ENCODE results near the gene HOXD4.
A peak's percentile ranks its signal among the peaks of the same experiment; 100 is the strongest.

Gene HOXD4

GRCh38 chr2:176126929-176127773, 24.2 kb upstream of the HOXD4 start:
- DNase-seq (ENCODE audit: low read depth in 2 of 3, low spot score in 2 of 3): peak in 1 of 3 experiments; percentile 60

GRCh38 chr2:176127774-176128072, 23.6 kb upstream of the HOXD4 start:
- DNase-seq (ENCODE audit: low read depth in 2 of 3, low spot score in 2 of 3): no peak

- DNase-seq (ENCODE audit: low read depth in 2 of 3, low spot score in 2 of 3): no peak
Measured at GRCh38 chr2:176128172-176128981, 23.0 kb upstream of the HOXD4 start.

- no peak for DNase-seq (ENCODE audit: low read depth in 2 of 3, low spot score in 2 of 3)
Measured at GRCh38 chr2:176128982-176129796, 22.2 kb upstream of the HOXD4 start, which contains the start of gene HOXD8. HOXD8 (plus strand) TSS chr2:176129705; CDS start chr2:176130367, 662 bp downstream.

- no peak for DNase-seq (ENCODE audit: low read depth in 2 of 3, low spot score in 2 of 3)
Measured at GRCh38 chr2:176129813-176130146, 21.6 kb upstream of the HOXD4 start.

GRCh38 chr2:176130147-176130956, 21.0 kb upstream of the HOXD4 start:
- no peak for DNase-seq (ENCODE audit: low read depth in 2 of 3, low spot score in 2 of 3)

- DNase-seq (ENCODE audit: low read depth in 2 of 3, low spot score in 2 of 3): no peak
Measured at GRCh38 chr2:176130957-176131847, 20.1 kb upstream of the HOXD4 start.

GRCh38 chr2:176131848-176132158, 19.5 kb upstream of the HOXD4 start:
- no peak for DNase-seq (ENCODE audit: low read depth in 2 of 3, low spot score in 2 of 3)

GRCh38 chr2:176132205-176133171, 18.9 kb upstream of the HOXD4 start:
- DNase-seq (ENCODE audit: low read depth in 2 of 3, low spot score in 2 of 3): no peak

- no peak for DNase-seq (ENCODE audit: low read depth in 2 of 3, low spot score in 2 of 3)
Measured at GRCh38 chr2:176133389-176133788, 18.0 kb upstream of the HOXD4 start.

- DNase-seq (ENCODE audit: low read depth in 2 of 3, low spot score in 2 of 3): no peak
Measured at GRCh38 chr2:176134035-176134434, 17.3 kb upstream of the HOXD4 start.

- DNase-seq (ENCODE audit: low read depth in 2 of 3, low spot score in 2 of 3): no peak
Measured at GRCh38 chr2:176135035-176135440, 16.3 kb upstream of the HOXD4 start.

- DNase-seq (ENCODE audit: low read depth in 2 of 3, low spot score in 2 of 3): no peak
Measured at GRCh38 chr2:176136374-176137251, 14.7 kb upstream of the HOXD4 start.

- DNase-seq (ENCODE audit: low read depth in 2 of 3, low spot score in 2 of 3): no peak
Measured at GRCh38 chr2:176137252-176137580, 14.1 kb upstream of the HOXD4 start.

- no peak for DNase-seq (ENCODE audit: low read depth in 2 of 3, low spot score in 2 of 3)
Measured at GRCh38 chr2:176137906-176138305, 13.4 kb upstream of the HOXD4 start.

GRCh38 chr2:176138526-176138922, 12.8 kb upstream of the HOXD4 start:
- no peak for DNase-seq (ENCODE audit: low read depth in 2 of 3, low spot score in 2 of 3)

- no peak for DNase-seq (ENCODE audit: low read depth in 2 of 3, low spot score in 2 of 3)
Measured at GRCh38 chr2:176138923-176139660, 12.3 kb upstream of the HOXD4 start.

Data from activated CD8-positive, alpha-beta memory T cell treated with anti-CD3 and anti-CD28 coated beads for 48 hours (primary cell).